Right cardiac atrium (tissue), 5 donors: ENCODE results near the gene SP3. TPM values are rescaled to one million over a fixed set of nuclear protein-coding genes. Genes with fewer than 3 reads are reported as not detected.

Experiments
- ATAC-seq, 2 donors: fragments of 200-7000 bp; cut with Tn5 transposase; one replicate each; pipeline versions ENCODE4 v1.8.0 to v1.9.1; 2020; ENCODE audit warnings: moderate library complexity in 2 of 2, mild to moderate bottlenecking in 1 of 2
- DNase-seq, 3 donors: peaks; one replicate each; pipeline ENCODE4 v3.0.0-alpha.2; 2020
- H3K27ac ChIP-seq: one replicate; pipeline ENCODE4 v1.5.1; 2013; ENCODE audit warnings: mild to moderate bottlenecking, low read length, control low read depth, moderate library complexity
- H3K27me3 ChIP-seq: one replicate; pipeline ENCODE4 v1.6.1; 2013; ENCODE audit not compliant: control insufficient read depth, insufficient read depth
- H3K4me1 ChIP-seq: one replicate; pipeline ENCODE4 v1.6.1; 2013; ENCODE audit warnings: low read length; ENCODE audit not compliant: control insufficient read depth, insufficient read depth
- H3K4me3 ChIP-seq: one replicate; pipeline ENCODE4 v1.5.1; 2013; ENCODE audit warnings: low read length, control low read depth
- H3K9me3 ChIP-seq: one replicate; pipeline ENCODE4 v1.6.1; 2013; ENCODE audit warnings: low read length; ENCODE audit not compliant: control insufficient read depth
- WGBS: extraction: QIAGEN DNeasy Blood & Tissue Kit; methylation state at CpG from one replicate; pipeline ENCODE4 v1.1.7; 2013; 5-methylcytosine and 5-hydroxymethylcytosine counted together
- intact Hi-C, 4 donors: fragments of 100-400 bp; cut with DNase I; formaldehyde crosslinking; loops; one replicate each; pipeline versions ENCODE4 v1.11.0 to v1.14.0; 2022 to 2023
- polyA plus RNA-seq: library from polyadenylated mRNA; stranded (reverse); fragments of 200-250 nt; gene quantifications from one replicate; pipeline ENCODE4 v1.2.3, GENCODE V29; 2013
- total RNA-seq, 4 donors: library from RNA; stranded (reverse); fragmentation: NEBNext Ultra II Directional; extraction: Animal tissue kit (Norgen Biotek cat#: 25700); gene quantifications; one replicate each; pipeline ENCODE4 v1.2.1, GENCODE V29; 2021
- donor health status: healthy with polysubstance abuse.
- donor health status: DM: no; HTN: yes; CAD: no.
- donor health status: DM: no; HTN: no; CAD: no.
- donor health status: DM: no; HTN: yes; CAD: no; lungs with severe emphysema.
- donor health status: DM: yes; HTN: yes; CAD: no.

SP3 gene
- total and polyA plus RNA-seq, 5 donors: 14.9 to 52.2 (median 46.7) TPM

- Histone ChIP-seq H3K9me3 (no peaks in the 10 kb centered on the region), H3K27ac (no peak overlapping the region), H3K27me3 (no peaks in the 10 kb centered on the region), H3K4me1 (peaks cover 6% of the 10 kb centered on the region), H3K4me3 (no peak overlapping the region)
- 67% methylated on average over 3 of the region's 3 CpGs for WGBS
- no peak for ATAC-seq
- intact Hi-C loops: no loop called here
- no peak for DNase-seq
Measured at GRCh38 chr2:173956454-173956853, 8.7 kb downstream of the SP3 start.

GRCh38 chr2:173955867-173956266 is 9.3 kb downstream of the SP3 start:
- H3K9me3 ChIP-seq: no peaks in the 10 kb centered on the region
- peaks cover 6% of the 10 kb centered on the region for H3K4me1 ChIP-seq
- no peak overlapping the region for H3K4me3 ChIP-seq
- no peak for DNase-seq
- 75% methylated on average over 2 of the region's 2 CpGs for WGBS
- intact Hi-C loops: no loop called here
- no peaks in the 10 kb centered on the region for H3K27me3 ChIP-seq
- ATAC-seq: no peak
- no peak overlapping the region for H3K27ac ChIP-seq

- intact Hi-C loops: no loop called here
- DNase-seq (no peak), ATAC-seq (no peak)
- Histone ChIP-seq H3K27me3 (no peaks in the 10 kb centered on the region), H3K9me3 (no peaks in the 10 kb centered on the region), H3K27ac (no peak overlapping the region), H3K4me3 (no peak overlapping the region), H3K4me1 (peaks cover 6% of the 10 kb centered on the region)
- WGBS: 80% methylated on average over 4 of the region's 4 CpGs
Measured at GRCh38 chr2:173955004-173955403, 10.2 kb downstream of the SP3 start.

- ATAC-seq: no peak
- no peak overlapping the region for H3K27ac ChIP-seq
- DNase-seq: no peak
- H3K4me3 ChIP-seq: no peak overlapping the region
- 96% methylated on average over 3 of the region's 3 CpGs for WGBS
- intact Hi-C loops: no loop called here
- H3K27me3 ChIP-seq: no peaks in the 10 kb centered on the region
- peaks cover 3% of the 10 kb centered on the region for H3K4me1 ChIP-seq
- no peaks in the 10 kb centered on the region for H3K9me3 ChIP-seq
Measured at GRCh38 chr2:173953047-173953424, 12.1 kb downstream of the SP3 start.

- peaks cover 3% of the 10 kb centered on the region for H3K4me1 ChIP-seq
- intact Hi-C loops: no loop called here
- H3K27me3 ChIP-seq: no peaks in the 10 kb centered on the region
- H3K9me3 ChIP-seq: no peaks in the 10 kb centered on the region
- WGBS: 96% methylated on average over 5 of the region's 5 CpGs
- ATAC-seq (no peak), DNase-seq (no peak)
- no peak overlapping the region for H3K27ac ChIP-seq
- H3K4me3 ChIP-seq: no peak overlapping the region
Measured at GRCh38 chr2:173952267-173953046, 12.7 kb downstream of the SP3 start.

GRCh38 chr2:173948842-173949241 is 16.3 kb downstream of the SP3 start:
- H3K27me3 ChIP-seq: no peaks in the 10 kb centered on the region
- ATAC-seq (no peak), DNase-seq (no peak)
- intact Hi-C loops: no loop called here
- no peak overlapping the region for H3K4me3 ChIP-seq
- peaks cover 4% of the 10 kb centered on the region for H3K4me1 ChIP-seq
- H3K9me3 ChIP-seq: no peaks in the 10 kb centered on the region
- no peak overlapping the region for H3K27ac ChIP-seq

- ATAC-seq (no peak), DNase-seq (no peak)
- H3K27me3 ChIP-seq: no peaks in the 10 kb centered on the region
- no peaks in the 10 kb centered on the region for H3K9me3 ChIP-seq
- H3K27ac ChIP-seq: no peak overlapping the region
- peaks cover 2% of the 10 kb centered on the region for H3K4me1 ChIP-seq
- no peak overlapping the region for H3K4me3 ChIP-seq
- 89% methylated on average over 2 of the region's 2 CpGs for WGBS
- intact Hi-C loops: no loop called here
Measured at GRCh38 chr2:173948198-173948597, 17.0 kb downstream of the SP3 start.

- H3K4me3 ChIP-seq: no peak overlapping the region
- no peaks in the 10 kb centered on the region for H3K9me3 ChIP-seq
- no peak for DNase-seq
- no peaks in the 10 kb centered on the region for H3K27me3 ChIP-seq
- 62% methylated on average over 3 of the region's 3 CpGs for WGBS
- peaks cover 4% of the 10 kb centered on the region for H3K4me1 ChIP-seq
- no peak overlapping the region for H3K27ac ChIP-seq
- ATAC-seq: no peak
- intact Hi-C loops: no loop called here
Measured at GRCh38 chr2:173947131-173947530, 18.0 kb downstream of the SP3 start.

- Histone ChIP-seq H3K4me1 (peaks cover 8% of the 10 kb centered on the region), H3K27me3 (no peaks in the 10 kb centered on the region), H3K9me3 (no peaks in the 10 kb centered on the region), H3K4me3 (no peak overlapping the region), H3K27ac (no peak overlapping the region)
- DNase-seq (no peak), ATAC-seq (no peak)
- intact Hi-C loops: no loop called here
- WGBS: 96% methylated on average over 3 of the region's 3 CpGs
Measured at GRCh38 chr2:173943738-173944137, 21.4 kb downstream of the SP3 start.

- intact Hi-C loops: no loop called here
- ATAC-seq: no peak
- 92% methylated on average over 3 of the region's 3 CpGs for WGBS
Measured at GRCh38 chr2:173942861-173943523, 22.2 kb downstream of the SP3 start.

GRCh38 chr2:173941567-173941966 is 23.6 kb downstream of the SP3 start:
- H3K27ac ChIP-seq: no peak overlapping the region
- H3K27me3 ChIP-seq: no peaks in the 10 kb centered on the region
- no peaks in the 10 kb centered on the region for H3K9me3 ChIP-seq
- H3K4me1 ChIP-seq: peaks cover 6% of the 10 kb centered on the region
- WGBS: 73% methylated on average over 1 of the region's 1 CpG
- ATAC-seq (no peak), DNase-seq (no peak)
- intact Hi-C loops: no loop called here
- no peak overlapping the region for H3K4me3 ChIP-seq

More at GRCh38 chr2:173942861-173943523, 22.2 kb downstream of the SP3 start:
- H3K27me3 ChIP-seq: no peaks in the 10 kb centered on the region
- no peak overlapping the region for H3K27ac ChIP-seq
- peaks cover 8% of the 10 kb centered on the region for H3K4me1 ChIP-seq
- no peak overlapping the region for H3K4me3 ChIP-seq
- H3K9me3 ChIP-seq: no peaks in the 10 kb centered on the region
- DNase-seq: no peak
